GM12801 (cell line): ENCODE measurements around the gene TGM4.

ENCODE experiments used
- TF ChIP-seq, protein P1 (sequence below): IDR thresholded peaks from one replicate; pipeline ENCODE4 v1.5.1; 2011; ENCODE audit warnings: control low read depth; ENCODE audit not compliant: insufficient read length; ENCODE audit errors: extremely low read depth

TGM4 gene

DNA sequence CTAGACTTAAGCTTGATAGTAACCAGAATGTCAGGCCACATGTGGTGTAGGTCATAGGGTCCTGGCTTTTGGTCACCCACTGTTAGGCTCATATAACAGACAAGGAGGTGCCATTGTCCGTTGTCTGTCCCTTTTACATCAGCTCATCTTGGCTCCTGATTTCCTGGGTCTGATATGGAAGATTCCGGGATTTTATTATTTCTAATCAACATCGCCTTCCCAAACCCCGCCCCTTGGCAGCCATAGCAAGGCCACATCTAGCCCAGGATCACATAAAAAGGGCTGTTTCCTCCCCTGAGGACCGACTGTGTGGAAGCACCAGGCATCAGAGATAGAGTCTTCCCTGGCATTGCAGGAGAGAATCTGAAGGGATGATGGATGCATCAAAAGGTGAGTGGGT, at the start of gene TGM4:
Gene TGM4, plus strand, starts transcription at position 301 of the 400 bp plus-strand sequence. Its CDS starts 71 bp downstream, at position 372.
- TF ChIP-seq, protein P1, sequence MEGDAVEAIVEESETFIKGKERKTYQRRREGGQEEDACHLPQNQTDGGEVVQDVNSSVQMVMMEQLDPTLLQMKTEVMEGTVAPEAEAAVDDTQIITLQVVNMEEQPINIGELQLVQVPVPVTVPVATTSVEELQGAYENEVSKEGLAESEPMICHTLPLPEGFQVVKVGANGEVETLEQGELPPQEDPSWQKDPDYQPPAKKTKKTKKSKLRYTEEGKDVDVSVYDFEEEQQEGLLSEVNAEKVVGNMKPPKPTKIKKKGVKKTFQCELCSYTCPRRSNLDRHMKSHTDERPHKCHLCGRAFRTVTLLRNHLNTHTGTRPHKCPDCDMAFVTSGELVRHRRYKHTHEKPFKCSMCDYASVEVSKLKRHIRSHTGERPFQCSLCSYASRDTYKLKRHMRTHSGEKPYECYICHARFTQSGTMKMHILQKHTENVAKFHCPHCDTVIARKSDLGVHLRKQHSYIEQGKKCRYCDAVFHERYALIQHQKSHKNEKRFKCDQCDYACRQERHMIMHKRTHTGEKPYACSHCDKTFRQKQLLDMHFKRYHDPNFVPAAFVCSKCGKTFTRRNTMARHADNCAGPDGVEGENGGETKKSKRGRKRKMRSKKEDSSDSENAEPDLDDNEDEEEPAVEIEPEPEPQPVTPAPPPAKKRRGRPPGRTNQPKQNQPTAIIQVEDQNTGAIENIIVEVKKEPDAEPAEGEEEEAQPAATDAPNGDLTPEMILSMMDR = no peak

DNA sequence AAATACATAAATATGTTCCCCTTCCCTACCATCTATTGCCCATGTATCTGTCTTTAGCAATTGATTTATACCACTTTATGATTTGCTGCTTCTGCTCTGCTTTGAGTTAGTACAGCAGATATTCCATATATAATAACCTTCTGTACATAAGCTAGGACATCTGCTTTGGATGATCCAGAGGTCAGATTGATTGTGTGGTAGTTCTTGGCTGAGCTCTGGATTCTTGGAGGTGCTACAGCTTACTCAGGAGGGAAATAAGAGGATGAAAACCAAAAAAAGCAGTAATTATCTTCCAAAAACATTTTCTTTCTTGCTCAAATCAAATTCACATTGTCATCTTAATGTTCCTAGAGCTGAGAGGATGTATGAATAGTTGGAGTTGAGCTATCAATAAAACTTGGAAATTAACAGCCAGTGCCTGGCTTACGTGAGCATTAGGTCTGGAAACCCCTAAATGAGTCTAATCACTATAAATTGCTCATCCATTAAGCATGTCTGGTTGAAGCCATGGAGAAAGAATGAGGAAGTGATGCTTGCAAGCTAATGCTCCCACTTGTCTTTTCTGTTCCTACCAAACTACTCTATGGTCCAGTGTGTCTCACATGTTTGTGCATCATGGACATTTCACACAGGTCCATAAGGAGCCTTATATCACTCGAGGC, 49.0 kb upstream of the TGM4 start:
- TF ChIP-seq, protein P1 = no peak

DNA sequence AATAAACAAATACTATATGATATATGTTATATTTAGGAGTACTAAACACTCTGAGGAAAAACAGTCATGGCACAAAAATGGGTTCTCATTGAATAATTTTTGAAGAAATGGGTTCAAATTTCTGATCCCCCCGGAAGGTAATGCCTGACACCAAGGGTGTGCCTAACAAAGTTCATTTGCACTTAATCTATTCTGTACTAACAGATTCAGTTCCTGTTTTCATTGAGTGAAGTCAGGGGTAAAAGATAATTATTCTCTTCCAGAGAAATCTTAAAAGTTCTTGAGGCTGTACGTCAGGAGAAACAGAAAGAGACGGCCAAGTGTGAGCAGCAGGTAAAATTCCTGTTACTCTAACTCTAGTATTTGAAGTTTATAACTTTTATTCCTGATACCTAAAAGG, 47.2 kb upstream of the TGM4 start:
- TF ChIP-seq, protein P1 = no peak

DNA sequence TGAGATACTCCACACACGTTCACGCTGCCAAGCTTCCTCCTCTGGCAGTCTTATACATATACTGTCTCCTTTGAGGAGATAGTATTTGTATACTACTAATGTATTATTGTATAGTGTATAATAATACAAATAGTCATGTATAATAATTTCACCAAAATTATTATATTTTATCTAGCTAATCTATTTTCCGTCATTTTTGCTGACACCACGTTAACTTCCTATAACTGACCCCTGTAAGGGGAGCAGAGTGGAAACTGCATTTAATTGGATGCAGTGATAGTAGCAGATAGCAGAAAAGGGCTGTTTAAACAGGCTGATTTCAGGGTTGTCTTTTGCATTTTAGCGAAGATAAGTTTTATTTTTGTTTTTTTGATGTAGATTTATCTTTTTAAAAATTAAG, 43.2 kb upstream of the TGM4 start:
- TF ChIP-seq, protein P1 = no peak

DNA sequence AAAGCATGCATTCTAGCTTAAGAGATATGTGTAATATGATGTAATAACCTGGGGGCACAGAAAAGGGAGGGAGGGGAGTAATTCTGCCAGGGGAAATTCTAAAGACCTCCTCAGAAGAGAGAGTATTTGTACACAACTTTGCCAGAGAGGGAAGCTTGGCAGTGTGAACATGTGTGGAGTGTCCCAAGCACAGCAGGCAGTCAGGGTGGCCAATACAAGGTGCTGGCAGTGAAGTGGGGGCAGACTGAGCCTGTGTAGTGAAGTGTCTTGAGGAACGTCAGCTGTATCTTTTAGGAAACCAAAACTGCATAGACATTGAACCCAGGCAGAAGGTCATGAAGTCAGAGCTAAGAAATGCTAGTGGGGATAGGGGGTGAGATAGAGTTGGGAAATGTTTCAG, 42.4 kb upstream of the TGM4 start:
- TF ChIP-seq, protein P1 = no peak

DNA sequence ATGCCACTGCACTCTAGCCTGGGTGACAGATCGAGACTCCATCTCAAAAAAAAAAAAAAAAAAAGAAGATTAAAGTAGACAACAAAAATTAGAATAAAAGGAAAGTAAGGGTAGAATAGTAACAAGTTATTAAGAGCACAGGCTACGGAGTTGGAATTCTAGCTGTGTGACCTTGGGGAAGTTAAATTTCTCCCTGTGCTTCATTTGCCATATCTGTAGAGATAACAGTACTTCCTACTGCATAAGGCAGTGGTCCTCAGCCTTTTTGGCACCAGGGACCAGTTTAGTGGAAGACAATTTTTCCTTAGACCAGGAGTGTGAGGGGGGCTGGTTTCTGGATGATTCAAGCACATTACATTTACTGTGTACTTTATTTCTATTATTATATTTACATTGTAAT, 41.4 kb upstream of the TGM4 start:
- TF ChIP-seq, protein P1 = no peak

DNA sequence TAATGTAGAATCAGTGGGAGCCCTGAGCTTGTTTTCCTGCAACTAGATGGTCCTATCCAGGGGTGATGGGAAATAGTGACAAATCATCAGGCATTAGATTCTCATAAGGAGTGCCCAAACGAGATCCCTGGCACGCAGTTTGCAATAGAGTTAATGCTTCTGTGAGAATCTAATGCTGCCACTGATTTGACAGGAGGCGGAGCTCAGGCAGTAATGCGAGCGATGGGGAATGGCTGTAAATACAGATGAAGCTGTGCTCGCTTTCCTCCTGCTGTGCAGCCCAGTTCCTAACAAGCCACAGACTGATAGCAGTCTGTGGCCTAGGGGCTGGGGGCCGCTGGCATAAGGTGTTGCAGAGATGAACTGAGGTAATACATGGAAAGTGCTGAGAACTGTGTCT, 41.0 kb upstream of the TGM4 start:
- TF ChIP-seq, protein P1 = no peak
